DOHH2 (cell line): ENCODE measurements around the gene COX6B1.
"Not testable (repeated sequence)": the region's sequence is repeated elsewhere in the genome, so short reads cannot be mapped to it uniquely, and the experiment has no call there.

Source experiments
- CTCF ChIP-seq: fragments of 200-600 bp; sonication (generic); IDR thresholded peaks from one replicate; pipeline ENCODE4 v1.5.1; 2014; ENCODE audit warnings: antibody characterized with exemption, mild to moderate bottlenecking, low read depth, low read length; ENCODE audit not compliant: poor library complexity, severe bottlenecking
- EZH2phosphoT487 ChIP-seq: fragments of 200-600 bp; sonication (generic); IDR thresholded peaks from 2 replicates; pipeline ENCODE4 v1.6.1; 2017; ENCODE audit warnings: borderline replicate concordance, mild to moderate bottlenecking, antibody characterized with exemption, low read length, moderate library complexity, mixed read lengths

DNA sequence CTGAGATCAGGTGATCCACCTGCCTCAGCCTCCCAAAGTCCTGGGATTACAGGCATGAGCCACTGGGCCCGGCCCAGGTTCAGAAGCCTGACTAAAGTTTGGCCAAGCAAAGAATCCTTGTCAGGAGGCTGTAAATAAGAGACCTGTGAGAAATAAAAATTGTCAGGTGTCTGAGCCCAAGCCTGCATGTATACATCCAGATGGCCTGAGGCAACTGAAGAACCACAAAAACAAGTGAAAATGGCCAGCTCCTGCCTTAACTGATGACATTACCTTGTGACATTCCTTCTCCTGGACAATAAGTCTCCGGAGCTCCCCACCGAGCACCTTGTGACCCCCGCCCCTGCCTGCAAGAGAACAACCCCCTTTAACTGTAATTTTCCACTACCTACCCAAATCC lies 43.7 kb upstream of the COX6B1 start:
- TF ChIP-seq EZH2phosphoT487, CTCF: not testable (repeated sequence)
